GM12878 (cell line): ENCODE data around the gene CDH18. TPM values are rescaled to one million over a fixed set of nuclear protein-coding genes. Genes with fewer than 3 reads are reported as not detected.

Experiments used
- ATAC-seq: fragments of 200-7000 bp; cut with Tn5 transposase; 3 replicates; pipeline ENCODE4 v1.9.1; 2020; ENCODE audit warnings: mild to moderate bottlenecking, moderate library complexity
- BruUV-seq: library from RNA; stranded (reverse); fragments of 400-500 nt; replicated peaks from 2 replicates; lab custom pipeline; 2021; lab: Mats Ljungman, UMichigan
- CTCF ChIA-PET: fragments of 300-600 bp; sonication (Branson Sonifier 250); formaldehyde crosslinking; extraction: SDS; loops from one replicate; lab custom pipeline; 2021; ENCODE audit warnings: inconsistent platforms; lab: Yijun Ruan, JAX
- POLR2A ChIA-PET: fragments of 350-600 bp; formaldehyde crosslinking; extraction: SDS; loops from one replicate; lab custom pipeline; 2021; ENCODE audit warnings: inconsistent platforms; lab: Charles Lee
- RAD21 ChIA-PET: fragments of 300-600 bp; sonication (Branson Sonifier 250); formaldehyde crosslinking; loops from one replicate; lab custom pipeline; 2023; ENCODE audit warnings: antibody characterized with exemption; ENCODE audit not compliant: unreplicated experiment; lab: Charles Lee
- SMC1A ChIA-PET: fragments of 300-600 bp; sonication (Branson Sonifier 250); formaldehyde crosslinking; loops from one replicate; lab custom pipeline; 2023; ENCODE audit not compliant: unreplicated experiment, uncharacterized antibody; lab: Charles Lee
- DNase-seq: peaks from one replicate; pipeline ENCODE4 v3.0.0-alpha.2; 2011; ENCODE audit warnings: low read depth, low spot score
- FAIRE-seq: peaks from 3 replicates; lab custom pipeline; 2011; peaks lifted over from hg19 to GRCh38; lab: Jason Lieb, UNC
- H2AFZ ChIP-seq: 2 replicates; pipeline ENCODE4 v1.6.0; 2011; ENCODE audit warnings: low read depth, low read length, control low read depth; ENCODE audit not compliant: control insufficient read depth
- H3K27ac ChIP-seq: 2 replicates; pipeline ENCODE4 v1.5.1; 2011; ENCODE audit warnings: control low read depth; ENCODE audit not compliant: control insufficient read depth, insufficient read depth
- H3K27me3 ChIP-seq, 2 experiments: replicated peaks in 1 of 2; 2 replicates each; pipeline versions ENCODE4 v1.6.0 to v1.6.1; 2011; ENCODE audit warnings: low read length in 1 of 2; ENCODE audit not compliant: control insufficient read depth in 2 of 2, insufficient read depth in 2 of 2
- H3K36me3 ChIP-seq, 2 experiments: 2 replicates each; pipeline ENCODE4 v1.5.1; 2011; ENCODE audit warnings: low read length in 1 of 2; ENCODE audit not compliant: control insufficient read depth in 2 of 2, insufficient read depth in 2 of 2
- H3K4me1 ChIP-seq: 2 replicates; pipeline ENCODE4 v1.6.1; 2011; ENCODE audit warnings: mild to moderate bottlenecking, low read length, moderate library complexity, mixed read lengths; ENCODE audit not compliant: control insufficient read depth, insufficient read depth
- H3K4me2 ChIP-seq: 2 replicates; pipeline ENCODE4 v1.6.0; 2011; ENCODE audit warnings: control low read depth; ENCODE audit not compliant: control insufficient read depth, insufficient read depth
- H3K4me3 ChIP-seq: fragments of 200-600 bp; sonication (generic); 2 replicates; pipeline ENCODE4 v1.5.1; 2016
- H3K79me2 ChIP-seq: 2 replicates; pipeline ENCODE4 v1.6.0; 2011; ENCODE audit warnings: low read length; ENCODE audit not compliant: control insufficient read depth, insufficient read depth
- H3K9ac ChIP-seq: 2 replicates; pipeline ENCODE4 v1.8.0; 2011; ENCODE audit warnings: low read length, control low read depth, mixed read lengths; ENCODE audit not compliant: control insufficient read depth, insufficient read depth
- H3K9me3 ChIP-seq: replicated peaks from 3 replicates; pipeline ENCODE4 v1.5.1; 2011; ENCODE audit warnings: mild to moderate bottlenecking, low read length; ENCODE audit not compliant: control insufficient read depth, insufficient read depth
- H4K20me1 ChIP-seq: 2 replicates; pipeline ENCODE4 v1.6.0; 2011; ENCODE audit not compliant: control insufficient read depth, insufficient read depth
- IKZF1 ChIP-seq: fragments of 450-650 bp; conservative IDR thresholded peaks from 2 replicates; pipeline ENCODE4 v1.6.1; 2017; ENCODE audit warnings: antibody characterized with exemption, mild to moderate bottlenecking
- MTA3 ChIP-seq: IDR thresholded peaks from 2 replicates; pipeline ENCODE4 v1.6.1; 2012; ENCODE audit warnings: low read length, inconsistent platforms, borderline replicate concordance
- RFX5 ChIP-seq: IDR thresholded peaks from 2 replicates; pipeline ENCODE4 v1.6.1; 2011; ENCODE audit warnings: low read depth, low read length, improper control_type of control experiment
- TBL1XR1 ChIP-seq: IDR thresholded peaks from 2 replicates; pipeline ENCODE4 v1.6.1; 2012; ENCODE audit warnings: low read depth, low read length, improper control_type of control experiment
- WGBS: methylation state at CpG from one replicate; pipeline ENCODE4 v1.1.6; 2016; ENCODE audit warnings: low lambda C conversion rate; ENCODE audit not compliant: insufficient replicate concordance, insufficient coverage; ENCODE audit errors: missing lambda C conversion rate; 5-methylcytosine and 5-hydroxymethylcytosine counted together
- in situ Hi-C: fragments of 300-500 bp; cut with MboI; formaldehyde crosslinking; loops from 9 replicates; pipeline ENCODE4 v1.14.3; 2018; ENCODE audit warnings: mixed read lengths
- intact Hi-C: fragments of 100-400 bp; cut with micrococcal nuclease; formaldehyde crosslinking; loops from one replicate; pipeline ENCODE4 v1.14.2; 2022; ENCODE audit not compliant: unreplicated experiment
- polyA plus RNA-seq, 11 experiments: library from polyadenylated mRNA; depleted of rRNA in 4 of 11; unstranded in 6 of 11; stranded (reverse) in 5 of 11; fragments of >200 nt; fragmentation: Nextera tagmentation in 4 of 11; fragmentation: Illumina TruSeq in 1 of 11; extraction: Ambion mirVana in 4 of 11; extraction: Trizol in 1 of 11; gene quantifications; 1 replicate in 1 of 11; 2 replicates in 10 of 11; pipeline versions ENCODE4 v1.2.1 to v1.2.3, GENCODE V29; 2011 to 2016; ENCODE audit warnings: inconsistent platforms in 2 of 11, missing spikeins in 2 of 11, low read depth in 1 of 11
- total RNA-seq, 4 experiments: library from RNA; depleted of rRNA in 3 of 4; stranded (reverse); fragments of >200 nt in 3 of 4; fragmentation: Illumina TruSeq in 1 of 4; extraction: Trizol in 1 of 4; gene quantifications; 2 replicates each; pipeline versions ENCODE4 v1.2.1 to v1.2.3, GENCODE V29; 2013 to 2021
- TF ChIP-seq, protein P1 (sequence below): fragments of 450-650 bp; IDR thresholded peaks from 2 replicates; pipeline ENCODE4 v1.6.1; 2017; ENCODE audit warnings: mild to moderate bottlenecking, moderate library complexity

Gene CDH18
- total and polyA plus RNA-seq, 10 of the 15 experiments (the other 5 are each of a cell fraction or from before 2014, with no cell fraction given): 0.41 TPM; not detected in 9

DNA sequence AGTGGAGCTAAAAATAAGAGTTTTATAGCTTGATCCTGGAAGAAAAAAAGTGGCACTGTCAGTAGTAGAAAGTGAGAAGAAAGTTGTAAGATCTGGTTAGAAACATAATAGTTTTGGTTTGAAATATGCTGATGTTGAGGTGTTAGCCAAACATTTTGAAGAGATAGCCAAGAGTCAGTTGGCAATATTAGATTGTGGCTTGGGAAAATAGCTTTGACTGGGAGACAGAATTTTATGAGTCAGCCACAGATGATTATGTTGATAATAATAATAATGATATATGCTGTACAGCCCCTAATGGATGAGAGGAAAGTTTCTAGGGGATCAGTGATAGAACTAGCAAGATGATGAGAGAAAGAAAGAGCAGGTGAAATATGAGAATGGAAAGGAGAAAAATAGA is 12.4 kb upstream of the CDH18 start:
- Histone ChIP-seq H3K27me3 (no peaks in the 10 kb centered on the region), H3K4me1 (no peaks in the 10 kb centered on the region), H3K36me3 (no peaks in the 10 kb centered on the region), H3K9ac (no peak overlapping the region), H3K4me2 (no peak overlapping the region), H3K9me3 (no peaks in the 10 kb centered on the region), H3K79me2 (no peaks in the 10 kb centered on the region), H3K4me3 (no peak overlapping the region), H2AFZ (no peak overlapping the region), H3K27ac (no peak overlapping the region), H4K20me1 (no peaks in the 10 kb centered on the region)
- ChIA-PET CTCF (no interaction called here), RAD21 (no interaction called here), SMC1A (no interaction called here), POLR2A (no interaction called here)
- intact Hi-C loops (no loop called here), in situ Hi-C loops (no loop called here)
- FAIRE-seq: no peak
- no peak for ATAC-seq
- BruUV-seq: no TSS peak
- TF ChIP-seq, protein P1, sequence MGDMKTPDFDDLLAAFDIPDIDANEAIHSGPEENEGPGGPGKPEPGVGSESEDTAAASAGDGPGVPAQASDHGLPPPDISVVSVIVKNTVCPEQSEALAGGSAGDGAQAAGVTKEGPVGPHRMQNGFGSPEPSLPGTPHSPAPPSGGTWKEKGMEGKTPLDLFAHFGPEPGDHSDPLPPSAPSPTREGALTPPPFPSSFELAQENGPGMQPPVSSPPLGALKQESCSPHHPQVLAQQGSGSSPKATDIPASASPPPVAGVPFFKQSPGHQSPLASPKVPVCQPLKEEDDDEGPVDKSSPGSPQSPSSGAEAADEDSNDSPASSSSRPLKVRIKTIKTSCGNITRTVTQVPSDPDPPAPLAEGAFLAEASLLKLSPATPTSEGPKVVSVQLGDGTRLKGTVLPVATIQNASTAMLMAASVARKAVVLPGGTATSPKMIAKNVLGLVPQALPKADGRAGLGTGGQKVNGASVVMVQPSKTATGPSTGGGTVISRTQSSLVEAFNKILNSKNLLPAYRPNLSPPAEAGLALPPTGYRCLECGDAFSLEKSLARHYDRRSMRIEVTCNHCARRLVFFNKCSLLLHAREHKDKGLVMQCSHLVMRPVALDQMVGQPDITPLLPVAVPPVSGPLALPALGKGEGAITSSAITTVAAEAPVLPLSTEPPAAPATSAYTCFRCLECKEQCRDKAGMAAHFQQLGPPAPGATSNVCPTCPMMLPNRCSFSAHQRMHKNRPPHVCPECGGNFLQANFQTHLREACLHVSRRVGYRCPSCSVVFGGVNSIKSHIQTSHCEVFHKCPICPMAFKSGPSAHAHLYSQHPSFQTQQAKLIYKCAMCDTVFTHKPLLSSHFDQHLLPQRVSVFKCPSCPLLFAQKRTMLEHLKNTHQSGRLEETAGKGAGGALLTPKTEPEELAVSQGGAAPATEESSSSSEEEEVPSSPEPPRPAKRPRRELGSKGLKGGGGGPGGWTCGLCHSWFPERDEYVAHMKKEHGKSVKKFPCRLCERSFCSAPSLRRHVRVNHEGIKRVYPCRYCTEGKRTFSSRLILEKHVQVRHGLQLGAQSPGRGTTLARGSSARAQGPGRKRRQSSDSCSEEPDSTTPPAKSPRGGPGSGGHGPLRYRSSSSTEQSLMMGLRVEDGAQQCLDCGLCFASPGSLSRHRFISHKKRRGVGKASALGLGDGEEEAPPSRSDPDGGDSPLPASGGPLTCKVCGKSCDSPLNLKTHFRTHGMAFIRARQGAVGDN: no peak
- TF ChIP-seq, all 136 proteins: peak for 0
- DNase-seq: no peak

DNA sequence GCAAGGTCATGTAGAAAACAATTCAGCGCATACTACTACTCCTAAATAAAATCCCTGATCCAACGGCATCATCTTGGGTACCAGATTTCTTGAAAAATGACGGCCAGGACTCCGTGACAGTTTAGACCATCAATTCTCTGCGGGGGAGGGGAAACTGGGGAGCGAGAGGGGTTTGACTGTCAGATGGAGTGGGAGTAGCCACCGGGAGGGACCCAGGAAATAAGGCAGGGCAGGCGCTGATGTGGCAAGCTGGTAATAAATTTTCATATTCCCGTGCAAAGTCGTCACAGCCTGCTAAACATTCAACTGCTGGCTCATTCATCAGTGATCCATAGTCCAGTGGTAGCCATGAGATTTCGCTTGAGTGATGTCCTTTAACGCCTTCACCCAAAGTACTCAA is 457 bp upstream of the CDH18 start:
- H3K9me3 ChIP-seq: no peaks in the 10 kb centered on the region
- TF ChIP-seq TBL1XR1 (no peak), MTA3 (no peak), IKZF1 (no peak), RFX5 (no peak)
- TF ChIP-seq, all 136 proteins: peak for 0
- DNase-seq: no peak
- Histone ChIP-seq H3K4me2 (no peak overlapping the region), H3K4me1 (no peaks in the 10 kb centered on the region), H3K9ac (no peak overlapping the region), H3K27ac (no peak overlapping the region), H2AFZ (no peak overlapping the region), H3K27me3 (no peaks in the 10 kb centered on the region), H4K20me1 (no peaks in the 10 kb centered on the region), H3K79me2 (no peaks in the 10 kb centered on the region), H3K36me3 (no peaks in the 10 kb centered on the region), H3K4me3 (no peak overlapping the region)
- POLR2A ChIA-PET: no interaction called here
- intact Hi-C loops: no loop called here
- BruUV-seq: no TSS peak
- in situ Hi-C loops: no loop called here
- FAIRE-seq: no peak
- RAD21 ChIA-PET: no interaction called here
- SMC1A ChIA-PET: no interaction called here
- CTCF ChIA-PET: no interaction called here
- WGBS: 40% methylated on average over 11 of the region's 12 CpGs
- ATAC-seq: no peak
